H1 (cell line): ENCODE measurements around the gene ALG3.

ENCODE experiments used
- CREB1 ChIP-seq: IDR thresholded peaks from 2 replicates; pipeline ENCODE4 v1.6.1; 2012; ENCODE audit warnings: inconsistent platforms
- MAFK ChIP-seq: IDR thresholded peaks from 2 replicates; pipeline ENCODE4 v1.6.1; 2012; ENCODE audit warnings: low read depth, mild to moderate bottlenecking, improper control_type of control experiment, low read length
- NRF1 ChIP-seq: IDR thresholded peaks from 2 replicates; pipeline ENCODE4 v1.6.1; 2011; ENCODE audit warnings: mild to moderate bottlenecking, low read depth, low read length, improper control_type of control experiment
- POLR2A ChIP-seq, 2 experiments: IDR thresholded peaks; 1 replicate in 1 of 2; 2 replicates in 1 of 2; pipeline ENCODE4 v1.6.1; 2011; ENCODE audit warnings: low read depth in 2 of 2, low read length in 2 of 2, mild to moderate bottlenecking in 2 of 2; ENCODE audit errors: control extremely low read depth in 1 of 2
- RAD21 ChIP-seq, 2 experiments: IDR thresholded peaks in 1 of 2; conservative IDR thresholded peaks in 1 of 2; 2 replicates each; pipeline ENCODE4 v1.6.1; 2011; ENCODE audit warnings: low read depth in 2 of 2, low read length in 2 of 2, improper control_type of control experiment in 1 of 2, inconsistent platforms in 1 of 2, mild to moderate bottlenecking in 1 of 2, moderate library complexity in 1 of 2
- SAP30 ChIP-seq: fragments of 300-600 bp; sonication (generic); IDR thresholded peaks from 2 replicates; pipeline ENCODE4 v1.7.1; 2012; ENCODE audit warnings: low read length, moderate library complexity, mild to moderate bottlenecking, inconsistent platforms; ENCODE audit not compliant: insufficient read depth, insufficient replicate concordance
- TAF1 ChIP-seq: IDR thresholded peaks from 2 replicates; pipeline ENCODE4 v1.6.1; 2011; ENCODE audit warnings: mild to moderate bottlenecking, low read depth, low read length
- TCF12 ChIP-seq: IDR thresholded peaks from 2 replicates; pipeline ENCODE4 v1.6.1; 2011; ENCODE audit warnings: low read depth, mild to moderate bottlenecking, low read length
- TF ChIP-seq, protein P1 (sequence below), 3 experiments: IDR thresholded peaks; 1 replicate in 2 of 3; 2 replicates in 1 of 3; pipeline versions ENCODE4 v1.5.1 to v1.6.1; 2011; ENCODE audit warnings: low read length in 3 of 3, mild to moderate bottlenecking in 3 of 3, inconsistent platforms in 2 of 3, low read depth in 1 of 3, moderate library complexity in 1 of 3; ENCODE audit not compliant: insufficient read depth in 1 of 3; ENCODE audit errors: control extremely low read depth in 1 of 3
- TF ChIP-seq, protein P2 (sequence below): fragments of 300-600 bp; sonication (generic); IDR thresholded peaks from 2 replicates; pipeline ENCODE4 v1.7.1; 2012; ENCODE audit warnings: low read length, moderate library complexity, mild to moderate bottlenecking, inconsistent platforms; ENCODE audit not compliant: insufficient replicate concordance
- TF ChIP-seq, protein P3 (sequence below): IDR thresholded peaks from 2 replicates; pipeline ENCODE4 v1.6.1; 2011; ENCODE audit warnings: low read depth, mild to moderate bottlenecking, low read length; ENCODE audit not compliant: insufficient read depth

DNA sequence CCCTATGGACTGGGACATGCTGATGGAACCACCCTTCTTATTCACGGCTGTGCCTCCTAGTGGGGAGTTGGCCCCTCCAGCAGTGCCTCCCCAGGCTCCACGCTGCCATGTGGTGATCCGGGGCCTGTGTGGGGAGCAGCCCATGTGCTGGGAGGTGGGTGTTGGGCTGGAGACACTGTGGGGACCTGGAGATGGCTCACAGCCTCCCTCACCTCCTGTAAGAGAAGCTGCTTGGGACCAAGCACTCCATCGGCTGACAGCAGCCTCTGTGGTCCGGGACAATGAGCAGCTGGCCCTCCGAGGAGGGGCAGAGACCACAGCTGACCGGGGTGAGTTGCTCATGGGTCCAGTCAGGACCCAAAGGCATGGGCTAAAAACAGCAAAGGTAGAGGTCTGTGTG, 9.1 kb downstream of the ALG3 start:
- TF ChIP-seq, protein P1, sequence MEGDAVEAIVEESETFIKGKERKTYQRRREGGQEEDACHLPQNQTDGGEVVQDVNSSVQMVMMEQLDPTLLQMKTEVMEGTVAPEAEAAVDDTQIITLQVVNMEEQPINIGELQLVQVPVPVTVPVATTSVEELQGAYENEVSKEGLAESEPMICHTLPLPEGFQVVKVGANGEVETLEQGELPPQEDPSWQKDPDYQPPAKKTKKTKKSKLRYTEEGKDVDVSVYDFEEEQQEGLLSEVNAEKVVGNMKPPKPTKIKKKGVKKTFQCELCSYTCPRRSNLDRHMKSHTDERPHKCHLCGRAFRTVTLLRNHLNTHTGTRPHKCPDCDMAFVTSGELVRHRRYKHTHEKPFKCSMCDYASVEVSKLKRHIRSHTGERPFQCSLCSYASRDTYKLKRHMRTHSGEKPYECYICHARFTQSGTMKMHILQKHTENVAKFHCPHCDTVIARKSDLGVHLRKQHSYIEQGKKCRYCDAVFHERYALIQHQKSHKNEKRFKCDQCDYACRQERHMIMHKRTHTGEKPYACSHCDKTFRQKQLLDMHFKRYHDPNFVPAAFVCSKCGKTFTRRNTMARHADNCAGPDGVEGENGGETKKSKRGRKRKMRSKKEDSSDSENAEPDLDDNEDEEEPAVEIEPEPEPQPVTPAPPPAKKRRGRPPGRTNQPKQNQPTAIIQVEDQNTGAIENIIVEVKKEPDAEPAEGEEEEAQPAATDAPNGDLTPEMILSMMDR (IDR thresholded peaks at IDR 0.05; ENCODE audit: control extremely low read depth in 1 of 3, insufficient read depth in 1 of 3, low read depth in 1 of 3, low read length in 3 of 3), result no peak
- TF ChIP-seq POLR2A (IDR thresholded peaks at IDR 0.05; ENCODE audit: control extremely low read depth in 1 of 2, low read depth in 2 of 2, low read length in 2 of 2) (no peak), CREB1 (no peak), TCF12 (no peak), NRF1 (no peak), RAD21 (IDR thresholded peaks at IDR 0.05 in 1 of 2, conservative IDR thresholded peaks at IDR 0.05 in 1 of 2; ENCODE audit: low read depth in 2 of 2, low read length in 2 of 2) (no peak), TAF1 (no peak), SAP30 (no peak), MAFK (no peak)
- TF ChIP-seq, protein P2, sequence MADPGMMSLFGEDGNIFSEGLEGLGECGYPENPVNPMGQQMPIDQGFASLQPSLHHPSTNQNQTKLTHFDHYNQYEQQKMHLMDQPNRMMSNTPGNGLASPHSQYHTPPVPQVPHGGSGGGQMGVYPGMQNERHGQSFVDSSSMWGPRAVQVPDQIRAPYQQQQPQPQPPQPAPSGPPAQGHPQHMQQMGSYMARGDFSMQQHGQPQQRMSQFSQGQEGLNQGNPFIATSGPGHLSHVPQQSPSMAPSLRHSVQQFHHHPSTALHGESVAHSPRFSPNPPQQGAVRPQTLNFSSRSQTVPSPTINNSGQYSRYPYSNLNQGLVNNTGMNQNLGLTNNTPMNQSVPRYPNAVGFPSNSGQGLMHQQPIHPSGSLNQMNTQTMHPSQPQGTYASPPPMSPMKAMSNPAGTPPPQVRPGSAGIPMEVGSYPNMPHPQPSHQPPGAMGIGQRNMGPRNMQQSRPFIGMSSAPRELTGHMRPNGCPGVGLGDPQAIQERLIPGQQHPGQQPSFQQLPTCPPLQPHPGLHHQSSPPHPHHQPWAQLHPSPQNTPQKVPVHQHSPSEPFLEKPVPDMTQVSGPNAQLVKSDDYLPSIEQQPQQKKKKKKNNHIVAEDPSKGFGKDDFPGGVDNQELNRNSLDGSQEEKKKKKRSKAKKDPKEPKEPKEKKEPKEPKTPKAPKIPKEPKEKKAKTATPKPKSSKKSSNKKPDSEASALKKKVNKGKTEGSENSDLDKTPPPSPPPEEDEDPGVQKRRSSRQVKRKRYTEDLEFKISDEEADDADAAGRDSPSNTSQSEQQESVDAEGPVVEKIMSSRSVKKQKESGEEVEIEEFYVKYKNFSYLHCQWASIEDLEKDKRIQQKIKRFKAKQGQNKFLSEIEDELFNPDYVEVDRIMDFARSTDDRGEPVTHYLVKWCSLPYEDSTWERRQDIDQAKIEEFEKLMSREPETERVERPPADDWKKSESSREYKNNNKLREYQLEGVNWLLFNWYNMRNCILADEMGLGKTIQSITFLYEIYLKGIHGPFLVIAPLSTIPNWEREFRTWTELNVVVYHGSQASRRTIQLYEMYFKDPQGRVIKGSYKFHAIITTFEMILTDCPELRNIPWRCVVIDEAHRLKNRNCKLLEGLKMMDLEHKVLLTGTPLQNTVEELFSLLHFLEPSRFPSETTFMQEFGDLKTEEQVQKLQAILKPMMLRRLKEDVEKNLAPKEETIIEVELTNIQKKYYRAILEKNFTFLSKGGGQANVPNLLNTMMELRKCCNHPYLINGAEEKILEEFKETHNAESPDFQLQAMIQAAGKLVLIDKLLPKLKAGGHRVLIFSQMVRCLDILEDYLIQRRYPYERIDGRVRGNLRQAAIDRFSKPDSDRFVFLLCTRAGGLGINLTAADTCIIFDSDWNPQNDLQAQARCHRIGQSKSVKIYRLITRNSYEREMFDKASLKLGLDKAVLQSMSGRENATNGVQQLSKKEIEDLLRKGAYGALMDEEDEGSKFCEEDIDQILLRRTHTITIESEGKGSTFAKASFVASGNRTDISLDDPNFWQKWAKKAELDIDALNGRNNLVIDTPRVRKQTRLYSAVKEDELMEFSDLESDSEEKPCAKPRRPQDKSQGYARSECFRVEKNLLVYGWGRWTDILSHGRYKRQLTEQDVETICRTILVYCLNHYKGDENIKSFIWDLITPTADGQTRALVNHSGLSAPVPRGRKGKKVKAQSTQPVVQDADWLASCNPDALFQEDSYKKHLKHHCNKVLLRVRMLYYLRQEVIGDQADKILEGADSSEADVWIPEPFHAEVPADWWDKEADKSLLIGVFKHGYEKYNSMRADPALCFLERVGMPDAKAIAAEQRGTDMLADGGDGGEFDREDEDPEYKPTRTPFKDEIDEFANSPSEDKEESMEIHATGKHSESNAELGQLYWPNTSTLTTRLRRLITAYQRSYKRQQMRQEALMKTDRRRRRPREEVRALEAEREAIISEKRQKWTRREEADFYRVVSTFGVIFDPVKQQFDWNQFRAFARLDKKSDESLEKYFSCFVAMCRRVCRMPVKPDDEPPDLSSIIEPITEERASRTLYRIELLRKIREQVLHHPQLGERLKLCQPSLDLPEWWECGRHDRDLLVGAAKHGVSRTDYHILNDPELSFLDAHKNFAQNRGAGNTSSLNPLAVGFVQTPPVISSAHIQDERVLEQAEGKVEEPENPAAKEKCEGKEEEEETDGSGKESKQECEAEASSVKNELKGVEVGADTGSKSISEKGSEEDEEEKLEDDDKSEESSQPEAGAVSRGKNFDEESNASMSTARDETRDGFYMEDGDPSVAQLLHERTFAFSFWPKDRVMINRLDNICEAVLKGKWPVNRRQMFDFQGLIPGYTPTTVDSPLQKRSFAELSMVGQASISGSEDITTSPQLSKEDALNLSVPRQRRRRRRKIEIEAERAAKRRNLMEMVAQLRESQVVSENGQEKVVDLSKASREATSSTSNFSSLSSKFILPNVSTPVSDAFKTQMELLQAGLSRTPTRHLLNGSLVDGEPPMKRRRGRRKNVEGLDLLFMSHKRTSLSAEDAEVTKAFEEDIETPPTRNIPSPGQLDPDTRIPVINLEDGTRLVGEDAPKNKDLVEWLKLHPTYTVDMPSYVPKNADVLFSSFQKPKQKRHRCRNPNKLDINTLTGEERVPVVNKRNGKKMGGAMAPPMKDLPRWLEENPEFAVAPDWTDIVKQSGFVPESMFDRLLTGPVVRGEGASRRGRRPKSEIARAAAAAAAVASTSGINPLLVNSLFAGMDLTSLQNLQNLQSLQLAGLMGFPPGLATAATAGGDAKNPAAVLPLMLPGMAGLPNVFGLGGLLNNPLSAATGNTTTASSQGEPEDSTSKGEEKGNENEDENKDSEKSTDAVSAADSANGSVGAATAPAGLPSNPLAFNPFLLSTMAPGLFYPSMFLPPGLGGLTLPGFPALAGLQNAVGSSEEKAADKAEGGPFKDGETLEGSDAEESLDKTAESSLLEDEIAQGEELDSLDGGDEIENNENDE, result no peak
- TF ChIP-seq, protein P3, sequence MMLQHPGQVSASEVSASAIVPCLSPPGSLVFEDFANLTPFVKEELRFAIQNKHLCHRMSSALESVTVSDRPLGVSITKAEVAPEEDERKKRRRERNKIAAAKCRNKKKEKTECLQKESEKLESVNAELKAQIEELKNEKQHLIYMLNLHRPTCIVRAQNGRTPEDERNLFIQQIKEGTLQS, result no peak
